Measurements from ENCODE around the gene MACF1.

Gene MACF1

DNA sequence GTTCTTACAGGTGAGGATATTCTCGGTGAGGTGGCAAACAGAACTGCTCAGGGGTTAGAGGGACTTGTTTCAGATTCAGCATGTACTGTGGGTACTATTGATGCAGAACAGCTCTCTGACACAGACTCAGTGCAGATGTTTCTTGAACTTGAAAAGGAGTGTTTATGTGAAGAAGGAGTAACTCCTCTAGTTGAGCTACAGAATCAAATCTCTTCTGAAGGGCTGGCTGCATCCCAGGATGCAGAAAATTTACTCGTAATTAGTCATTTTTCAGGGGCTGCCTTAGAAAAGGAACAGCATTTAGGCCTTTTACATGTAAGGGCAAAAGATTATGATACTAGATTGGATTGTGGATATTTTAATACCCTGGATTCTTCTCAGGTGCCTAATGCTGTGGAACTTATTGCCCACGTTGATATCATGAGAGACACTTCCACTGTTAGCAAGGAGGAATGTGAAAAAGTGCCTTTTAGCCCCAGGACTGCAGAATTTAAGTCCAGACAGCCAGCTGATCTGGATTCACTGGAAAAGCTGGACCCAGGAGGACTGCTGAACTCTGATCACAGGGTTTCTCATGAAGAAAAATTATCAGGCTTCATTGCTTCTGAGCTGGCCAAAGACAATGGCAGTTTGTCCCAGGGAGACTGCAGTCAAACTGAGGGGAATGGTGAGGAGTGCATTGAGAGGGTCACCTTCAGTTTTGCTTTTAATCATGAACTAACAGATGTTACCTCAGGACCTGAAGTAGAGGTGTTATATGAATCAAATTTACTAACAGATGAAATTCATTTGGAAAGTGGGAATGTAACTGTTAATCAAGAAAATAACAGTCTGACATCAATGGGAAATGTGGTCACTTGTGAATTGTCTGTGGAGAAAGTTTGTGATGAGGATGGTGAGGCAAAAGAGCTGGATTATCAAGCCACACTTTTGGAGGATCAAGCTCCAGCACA, 207.3 kb downstream of the MACF1 start:
- peak overlapping the region; percentile 96 for H3K4me3 ChIP-seq
- DNase-seq (ENCODE audit: low spot score), result no peak
- no peak for TF ChIP-seq CTCF (IDR thresholded peaks at IDR 0.05)
- peak overlapping the region; percentile 37 to 95 for H3K27ac ChIP-seq

DNA sequence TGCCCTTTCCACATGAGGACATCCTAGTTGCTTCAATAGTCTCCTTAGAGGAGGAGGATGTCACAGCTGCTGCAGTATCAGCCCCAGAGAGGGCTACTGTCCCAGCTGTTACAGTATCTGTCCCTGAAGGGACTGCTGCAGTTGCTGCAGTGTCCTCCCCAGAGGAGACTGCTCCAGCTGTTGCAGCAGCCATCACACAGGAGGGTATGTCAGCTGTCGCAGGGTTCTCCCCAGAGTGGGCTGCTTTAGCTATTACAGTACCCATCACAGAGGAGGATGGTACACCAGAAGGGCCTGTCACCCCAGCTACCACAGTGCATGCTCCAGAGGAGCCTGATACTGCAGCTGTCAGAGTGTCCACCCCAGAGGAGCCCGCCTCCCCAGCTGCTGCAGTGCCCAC, 208.4 kb downstream of the MACF1 start:
- Histone ChIP-seq H3K27ac (peak overlapping the region in 1 of 2 donors; percentile 1), H3K4me3 (peak overlapping the region; percentile 96)
- no peak for DNase-seq (ENCODE audit: low spot score)
- TF ChIP-seq CTCF (IDR thresholded peaks at IDR 0.05), result no peak

DNA sequence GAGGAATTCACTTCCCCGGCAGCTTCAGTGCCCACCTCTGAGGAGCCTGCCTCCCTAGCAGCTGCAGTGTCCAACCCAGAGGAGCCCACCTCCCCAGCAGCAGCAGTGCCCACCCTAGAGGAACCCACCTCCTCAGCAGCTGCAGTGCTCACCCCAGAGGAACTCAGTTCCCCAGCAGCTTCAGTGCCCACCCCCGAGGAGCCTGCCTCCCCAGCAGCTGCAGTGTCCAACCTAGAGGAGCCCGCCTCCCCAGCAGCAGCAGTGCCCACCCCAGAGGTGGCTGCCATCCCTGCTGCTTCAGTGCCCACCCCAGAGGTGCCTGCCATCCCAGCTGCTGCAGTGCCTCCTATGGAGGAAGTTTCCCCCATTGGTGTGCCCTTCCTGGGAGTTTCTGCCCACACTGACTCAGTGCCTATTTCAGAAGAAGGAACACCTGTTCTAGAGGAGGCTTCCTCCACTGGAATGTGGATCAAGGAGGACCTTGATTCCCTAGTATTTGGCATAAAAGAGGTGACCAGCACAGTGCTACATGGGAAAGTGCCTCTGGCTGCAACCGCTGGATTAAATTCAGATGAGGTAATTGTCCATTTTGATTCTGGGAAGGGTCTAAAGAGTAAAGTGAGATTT, 209.5 kb downstream of the MACF1 start:
- H3K27ac ChIP-seq, result peak overlapping the region; percentile 22 to 53
- peak overlapping the region; percentile 48 for H3K4me3 ChIP-seq
- TF ChIP-seq CTCF (IDR thresholded peaks at IDR 0.05), result no peak
- no peak for DNase-seq (ENCODE audit: low spot score)

DNA sequence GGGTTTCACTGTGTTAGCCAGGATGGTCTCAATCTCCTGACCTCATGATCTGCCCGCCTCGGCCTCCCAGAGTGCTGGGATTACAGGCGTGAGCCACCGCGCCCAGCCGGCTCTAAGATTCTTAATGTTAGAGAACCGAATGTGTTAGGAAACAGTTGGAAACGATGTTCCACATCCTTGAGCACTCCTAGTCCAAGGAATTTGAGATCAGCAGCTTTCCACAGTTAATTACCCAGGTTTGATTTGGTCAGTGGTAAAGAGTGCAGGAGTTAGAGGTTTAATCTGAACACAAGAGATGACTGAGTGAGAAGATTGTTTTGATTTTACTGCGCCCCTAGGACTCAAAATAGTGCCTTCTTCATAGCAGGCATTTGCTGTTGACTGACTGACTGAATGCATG, 211.1 kb downstream of the MACF1 start:
- H3K27ac ChIP-seq, result no peak overlapping the region
- DNase-seq (ENCODE audit: low spot score), result no peak
- H3K4me3 ChIP-seq, result peak overlapping the region; percentile 12
- no peak for TF ChIP-seq CTCF (IDR thresholded peaks at IDR 0.05)

- H3K4me3 ChIP-seq, result no peak overlapping the region
- no peak for TF ChIP-seq CTCF (IDR thresholded peaks at IDR 0.05)
- DNase-seq (ENCODE audit: low spot score), result no peak
- H3K27ac ChIP-seq, result no peak overlapping the region
Observed at GRCh38 chr1:39416609-39417008, 212.1 kb downstream of the MACF1 start.

- H3K4me3 ChIP-seq, result no peak overlapping the region
- H3K27ac ChIP-seq, result peak overlapping the region in 1 of 2 donors; percentile 25
- TF ChIP-seq CTCF (IDR thresholded peaks at IDR 0.05), result no peak
- no peak for DNase-seq (ENCODE audit: low spot score)
Observed at GRCh38 chr1:39418236-39418635, 213.7 kb downstream of the MACF1 start.
